GM21515 (cell line): Measurements from ENCODE around the gene ACADM.
"Not testable (repeated sequence)": the region's sequence is repeated elsewhere in the genome, so short reads cannot be mapped to it uniquely, and the experiment has no call there.

Experiments used
- ATAC-seq: cut with Tn5 transposase; IDR thresholded peaks from one replicate; pipeline ENCODE4 v1.9.1; 2021; ENCODE audit not compliant: unreplicated experiment

Gene ACADM

DNA sequence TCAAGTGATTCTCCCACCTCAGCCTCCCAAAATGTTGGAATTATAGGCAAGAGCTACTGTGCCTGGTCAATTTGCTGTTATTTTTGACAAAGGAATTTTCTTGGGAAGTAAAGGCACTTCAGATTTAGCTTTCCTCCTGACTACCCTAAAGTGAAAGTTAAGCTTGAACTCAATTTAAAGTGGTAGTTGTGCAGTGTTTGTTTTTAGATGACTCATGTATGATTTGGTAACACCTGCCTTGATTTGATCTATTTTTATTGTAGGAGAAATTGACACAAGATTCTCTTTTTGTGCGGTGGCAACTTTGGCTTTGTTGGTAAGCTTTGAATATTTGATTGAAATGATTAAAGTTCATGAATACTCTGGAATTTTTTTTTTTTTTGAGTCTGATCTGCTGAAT is 66.5 kb downstream of the ACADM start:
- ATAC-seq: no peak

DNA sequence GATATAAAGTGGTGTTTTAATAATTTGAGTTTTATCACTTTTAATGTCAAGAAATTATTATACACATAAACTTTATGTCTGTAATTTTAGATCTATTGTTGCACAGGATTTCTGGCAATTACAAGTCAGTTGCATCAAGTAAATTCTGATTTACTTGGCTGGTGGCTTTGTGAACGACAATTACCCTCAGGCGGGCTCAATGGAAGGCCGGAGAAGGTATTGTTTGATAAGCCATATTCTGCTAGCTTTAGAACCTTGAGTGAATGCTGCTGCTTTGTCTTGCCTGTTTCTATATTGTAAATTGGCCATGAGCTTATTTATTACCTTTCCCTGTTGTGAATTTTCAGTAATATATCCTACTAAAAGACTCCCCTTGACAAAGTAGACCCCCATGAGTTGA is 67.6 kb downstream of the ACADM start:
- no peak for ATAC-seq

DNA sequence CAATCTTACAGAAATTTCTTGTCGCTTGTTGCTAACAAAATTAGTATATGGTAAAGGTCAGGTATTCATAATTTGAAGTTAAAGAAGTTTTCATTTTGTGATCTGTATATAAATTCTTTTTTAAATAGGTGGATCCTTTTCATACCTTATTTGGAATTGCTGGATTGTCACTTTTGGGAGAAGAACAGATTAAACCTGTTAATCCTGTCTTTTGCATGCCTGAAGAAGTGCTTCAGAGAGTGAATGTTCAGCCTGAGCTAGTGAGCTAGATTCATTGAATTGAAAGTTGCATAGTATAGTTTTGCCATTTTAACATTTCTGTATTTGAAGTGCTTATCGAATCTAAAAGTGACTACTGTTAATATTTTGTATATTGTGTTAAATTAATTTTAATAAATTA is 69.9 kb downstream of the ACADM start:
- ATAC-seq: no peak

DNA sequence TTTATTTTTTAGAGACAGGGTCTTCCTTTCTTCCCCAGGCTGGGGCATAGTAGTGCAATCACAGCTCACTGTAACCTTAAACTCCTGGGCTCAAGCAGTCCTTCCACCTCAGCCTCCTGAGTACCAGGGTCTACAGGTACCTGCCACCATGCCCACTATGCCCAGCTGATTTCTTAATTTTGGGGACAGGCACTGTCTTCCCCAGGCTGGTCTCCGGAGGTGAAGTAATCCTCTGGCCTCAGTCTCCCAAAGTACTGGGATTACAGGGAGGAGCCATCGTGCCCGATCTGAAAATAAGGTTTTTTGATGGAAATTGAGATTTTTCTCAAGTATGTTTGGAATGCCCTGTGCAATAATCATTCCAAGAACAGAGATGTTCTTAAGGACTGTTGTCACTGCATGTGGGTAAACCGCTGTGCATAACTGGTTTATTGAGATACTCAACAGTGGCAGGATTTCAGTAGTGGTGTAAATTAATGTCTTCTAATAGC is 71.2 kb downstream of the ACADM start:
- no peak for ATAC-seq

DNA sequence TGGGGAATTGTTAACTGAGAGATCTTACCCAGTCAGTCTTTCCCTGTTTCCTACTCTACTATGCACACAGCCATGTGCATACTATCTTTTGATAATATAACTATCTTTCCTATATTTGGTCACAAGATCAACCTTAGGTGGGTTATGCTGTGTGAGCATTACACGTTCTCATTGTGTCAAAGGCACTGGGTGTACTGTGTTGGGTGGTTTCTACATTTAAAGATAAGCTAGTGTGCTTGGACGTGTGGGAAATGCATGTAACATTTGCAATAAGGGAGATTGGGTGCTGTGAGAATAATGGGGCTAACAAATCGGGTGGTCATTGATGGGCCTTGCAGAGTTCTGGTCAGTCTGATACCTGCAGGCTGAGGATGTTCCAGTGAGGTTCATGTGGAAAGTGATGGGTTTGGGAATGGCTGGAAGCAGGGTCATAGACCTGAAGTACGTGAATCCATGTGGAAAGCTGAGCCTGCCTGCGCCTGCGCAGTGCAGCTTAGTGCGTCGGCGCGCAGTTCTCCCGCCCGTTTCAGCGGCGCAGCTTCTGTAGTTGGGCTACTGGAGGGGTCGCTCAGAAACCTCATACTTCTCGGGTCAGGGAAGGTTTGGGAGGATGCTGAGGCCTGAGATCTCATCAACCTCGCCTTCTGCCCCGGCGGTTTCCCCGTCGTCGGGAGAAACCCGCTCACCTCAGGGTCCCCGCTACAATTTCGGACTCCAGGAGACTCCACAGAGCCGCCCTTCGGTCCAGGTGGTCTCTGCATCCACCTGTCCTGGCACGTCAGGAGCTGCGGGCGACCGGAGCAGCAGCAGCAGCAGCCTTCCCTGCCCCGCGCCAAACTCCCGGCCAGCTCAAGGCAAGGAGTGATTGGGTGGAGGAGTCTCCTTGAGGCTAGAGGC is 72.1 kb downstream of the ACADM start, which contains the start of gene MSH4:
MSH4 (plus strand) TSS at position 507 of the 897 bp plus-strand sequence; CDS start at position 611, 104 bp downstream.
- ATAC-seq: no peak

DNA sequence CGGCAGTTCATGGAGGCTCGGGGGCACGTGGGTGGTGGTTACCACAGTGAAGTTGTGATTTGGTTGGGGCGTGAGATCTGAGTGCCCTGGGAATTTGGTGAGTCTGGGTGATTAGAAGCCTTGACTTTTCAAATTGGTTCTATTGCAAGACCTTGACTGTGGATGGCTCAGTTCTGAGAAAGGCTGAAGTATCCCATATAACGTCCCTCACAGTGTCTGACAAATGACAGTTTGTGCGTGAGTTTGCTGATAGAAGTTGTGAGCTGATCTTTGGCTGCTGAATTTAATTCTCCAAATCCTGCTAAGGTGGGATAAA is 72.7 kb downstream of the ACADM start:
- ATAC-seq: no peak

DNA sequence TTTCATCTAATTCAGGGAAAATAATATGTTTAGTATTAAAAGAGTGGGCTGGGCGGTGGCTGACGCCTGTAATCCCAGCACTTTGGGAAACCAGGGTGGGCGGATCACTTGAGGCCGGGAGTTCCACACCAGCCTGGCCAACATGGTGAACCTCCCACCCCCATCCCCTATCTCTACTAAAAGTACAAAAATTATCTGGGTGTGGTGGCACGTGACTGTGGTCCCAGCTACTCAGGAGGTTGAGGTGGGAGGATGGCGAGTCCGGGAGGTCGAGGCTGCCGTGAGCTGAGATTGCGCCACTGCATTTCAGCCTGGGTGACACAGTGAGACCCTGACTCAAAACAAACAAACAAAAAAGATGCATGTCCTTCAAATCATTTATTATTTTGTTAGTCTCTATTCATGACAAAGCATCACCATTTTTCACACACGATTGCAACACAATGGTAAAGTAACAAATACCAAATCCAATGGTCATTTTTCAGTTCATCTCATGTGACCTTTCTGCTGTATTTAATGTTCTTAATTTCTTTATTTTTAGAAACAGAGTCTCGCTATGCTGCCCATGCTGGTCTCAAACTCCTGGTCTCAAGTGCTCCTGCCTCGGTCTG is 73.2 kb downstream of the ACADM start:
- ATAC-seq: no peak

DNA sequence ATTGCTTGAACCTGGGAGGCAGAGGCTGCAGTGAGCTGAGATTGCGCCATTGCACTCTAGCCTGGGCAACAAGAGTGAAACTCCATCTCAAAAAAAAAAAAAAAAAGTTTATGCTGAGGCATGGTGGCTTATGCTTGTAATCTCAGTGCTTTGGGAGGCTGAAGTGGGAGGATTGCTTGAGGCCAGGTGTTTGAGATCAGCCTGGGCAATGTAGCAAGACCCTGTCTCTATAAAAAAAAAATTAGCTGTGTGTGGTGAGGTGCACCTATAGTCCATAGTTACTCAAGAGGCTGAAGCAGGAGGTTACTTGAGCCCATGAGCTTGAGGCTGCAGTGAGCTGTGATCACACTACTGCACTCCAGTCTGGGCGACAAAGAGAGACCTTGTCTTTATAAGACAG is 77.0 kb downstream of the ACADM start:
- not testable (repeated sequence) for ATAC-seq

DNA sequence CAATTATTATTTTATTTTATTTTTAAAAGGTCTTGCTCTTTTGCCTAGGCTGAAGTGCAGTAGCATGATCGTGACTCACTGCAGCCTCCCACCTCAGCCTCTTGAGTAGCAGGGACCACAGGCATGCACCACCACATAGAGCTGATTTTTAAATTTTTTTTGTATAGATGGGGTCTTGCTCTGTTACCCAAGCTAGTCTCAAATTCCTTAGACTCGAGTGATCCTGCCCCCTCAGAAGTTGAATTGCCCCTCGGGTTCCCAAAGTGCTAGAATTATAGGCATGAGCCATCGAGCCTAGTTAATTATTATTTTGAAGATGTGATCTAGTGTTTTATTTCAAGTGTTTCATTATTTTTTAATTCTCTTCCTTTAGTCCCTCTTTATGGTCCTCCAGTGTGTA is 84.4 kb downstream of the ACADM start:
- no peak for ATAC-seq

DNA sequence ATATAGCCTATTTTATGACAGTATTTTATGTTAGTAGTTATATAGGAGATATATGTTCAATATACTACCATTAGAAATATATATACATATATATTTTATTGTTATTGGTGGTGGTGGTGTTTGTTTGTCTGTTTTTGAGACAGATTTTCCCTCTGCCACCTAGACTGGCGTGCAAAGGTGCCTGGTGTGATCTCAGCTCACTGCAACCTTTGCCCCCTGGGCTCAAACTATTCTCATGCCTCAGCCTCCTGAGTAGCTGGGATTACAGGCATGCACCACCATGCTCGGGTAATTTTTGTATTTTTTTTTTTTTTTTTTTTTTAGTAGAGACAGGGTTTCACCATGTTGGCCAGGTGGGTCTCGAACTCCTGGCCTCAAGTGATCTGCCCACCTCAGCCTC is 85.6 kb downstream of the ACADM start:
- not testable (repeated sequence) for ATAC-seq

DNA sequence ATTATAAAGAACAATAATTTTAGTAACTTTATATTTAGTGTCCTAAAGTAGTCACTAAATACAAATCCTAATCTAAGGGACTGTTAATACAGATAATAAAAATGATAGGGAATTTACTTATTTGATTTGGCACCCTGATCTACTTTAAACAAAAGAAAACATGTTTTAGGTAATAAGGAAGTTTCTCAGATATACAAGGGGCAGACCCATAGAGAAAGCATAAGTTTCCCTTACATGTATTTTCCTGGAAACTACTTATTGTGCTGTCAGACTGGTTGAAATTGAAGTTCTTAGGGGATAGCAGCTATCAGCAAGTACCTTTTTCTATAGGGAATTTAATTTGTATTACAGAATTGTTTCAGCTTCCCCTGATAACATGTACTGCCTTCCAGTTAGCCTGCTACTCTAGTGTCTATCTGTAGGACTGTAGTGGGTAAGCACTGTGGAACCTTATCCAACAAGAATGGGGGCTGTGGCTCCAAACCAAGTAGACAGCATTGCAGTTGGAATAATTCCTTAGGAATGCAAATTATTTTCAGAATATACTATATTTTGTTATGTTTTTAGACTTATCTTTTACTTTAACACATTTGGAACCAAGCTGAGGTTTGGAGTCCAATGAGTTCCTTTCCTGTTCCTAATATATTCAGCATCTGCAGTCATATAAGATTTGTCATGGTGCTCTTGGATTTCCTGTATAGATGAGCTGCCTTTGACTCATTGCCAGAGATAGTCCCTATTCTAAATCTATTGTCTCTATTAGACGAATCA is 86.9 kb downstream of the ACADM start:
- ATAC-seq: no peak

DNA sequence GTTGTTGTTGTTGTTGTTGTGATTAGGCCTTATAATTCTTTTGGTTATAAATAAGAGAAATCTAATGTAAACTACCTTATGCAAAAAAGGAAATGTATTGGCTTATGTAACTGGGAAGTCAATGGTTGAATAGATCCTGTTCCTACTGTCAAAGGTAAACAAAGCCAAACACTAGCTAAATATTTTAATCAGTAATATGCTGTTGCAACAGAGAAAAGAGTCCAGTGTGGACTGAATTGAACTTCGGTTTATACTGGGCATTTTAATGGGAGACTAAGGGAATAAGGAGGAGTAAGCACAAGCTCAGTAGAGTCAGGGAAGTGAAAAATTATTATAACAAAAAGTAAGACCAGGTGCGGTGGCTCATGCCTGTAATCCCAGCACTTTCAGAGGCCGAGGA is 87.6 kb downstream of the ACADM start:
- ATAC-seq: no peak
